Activated T-cell treated with anti-CD3 and anti-CD28 coated beads for 48 hours (primary cell): ENCODE results near the gene ZBTB7C.

Experiments used
- DNase-seq: peaks from one replicate; pipeline ENCODE4 v3.0.0-alpha.2; 2020; ENCODE audit warnings: low read depth

Gene ZBTB7C

DNA sequence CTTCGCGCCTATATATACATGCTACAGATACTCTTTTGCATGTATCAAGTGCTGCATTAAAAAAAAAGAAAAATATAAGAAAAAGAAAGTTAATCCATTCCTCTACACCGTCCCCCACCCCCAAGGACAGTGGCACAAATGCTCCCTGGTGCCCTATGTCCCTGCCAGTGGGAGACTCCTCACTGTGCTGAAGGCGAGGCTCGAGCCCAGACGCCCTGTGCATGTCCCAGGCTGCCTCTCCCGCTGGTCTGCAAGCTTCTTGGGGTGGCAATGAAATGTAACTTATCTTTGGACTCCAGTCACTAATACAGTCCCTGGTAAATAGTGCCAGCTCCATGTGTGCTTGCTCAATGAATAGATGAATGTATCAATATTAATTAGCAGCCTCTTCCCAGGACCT lies 293.2 kb downstream of the ZBTB7C start:
- DNase-seq: no peak

DNA sequence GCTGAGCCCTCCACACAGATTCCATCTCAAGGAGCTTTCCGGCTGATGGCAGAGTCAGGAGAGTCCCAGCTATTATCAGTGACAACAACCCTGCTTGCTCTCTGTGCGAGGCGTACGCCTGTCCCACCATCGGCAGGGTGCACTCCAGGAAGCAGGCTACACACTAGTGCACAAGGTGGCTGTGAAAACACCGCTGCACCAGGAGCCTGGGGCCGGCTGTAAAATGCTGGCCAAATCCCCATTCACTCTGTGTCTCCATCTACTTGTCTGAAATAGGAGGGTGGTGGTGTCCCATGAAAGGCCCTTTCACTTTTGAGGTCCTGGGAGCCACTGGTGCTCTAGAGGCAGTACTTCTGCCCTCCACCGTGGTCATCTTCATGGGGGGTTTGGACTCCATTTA lies 295.5 kb downstream of the ZBTB7C start:
- no peak for DNase-seq

- DNase-seq: no peak
Measured at GRCh38 chr18:48111587-48111986, 297.6 kb downstream of the ZBTB7C start.

GRCh38 chr18:48110797-48111196 lies 298.4 kb downstream of the ZBTB7C start:
- DNase-seq: no peak

- no peak for DNase-seq
Measured at GRCh38 chr18:48109961-48110493, 299.2 kb downstream of the ZBTB7C start.

- no peak for DNase-seq
Measured at GRCh38 chr18:48108136-48108535, 301.0 kb downstream of the ZBTB7C start.

DNA sequence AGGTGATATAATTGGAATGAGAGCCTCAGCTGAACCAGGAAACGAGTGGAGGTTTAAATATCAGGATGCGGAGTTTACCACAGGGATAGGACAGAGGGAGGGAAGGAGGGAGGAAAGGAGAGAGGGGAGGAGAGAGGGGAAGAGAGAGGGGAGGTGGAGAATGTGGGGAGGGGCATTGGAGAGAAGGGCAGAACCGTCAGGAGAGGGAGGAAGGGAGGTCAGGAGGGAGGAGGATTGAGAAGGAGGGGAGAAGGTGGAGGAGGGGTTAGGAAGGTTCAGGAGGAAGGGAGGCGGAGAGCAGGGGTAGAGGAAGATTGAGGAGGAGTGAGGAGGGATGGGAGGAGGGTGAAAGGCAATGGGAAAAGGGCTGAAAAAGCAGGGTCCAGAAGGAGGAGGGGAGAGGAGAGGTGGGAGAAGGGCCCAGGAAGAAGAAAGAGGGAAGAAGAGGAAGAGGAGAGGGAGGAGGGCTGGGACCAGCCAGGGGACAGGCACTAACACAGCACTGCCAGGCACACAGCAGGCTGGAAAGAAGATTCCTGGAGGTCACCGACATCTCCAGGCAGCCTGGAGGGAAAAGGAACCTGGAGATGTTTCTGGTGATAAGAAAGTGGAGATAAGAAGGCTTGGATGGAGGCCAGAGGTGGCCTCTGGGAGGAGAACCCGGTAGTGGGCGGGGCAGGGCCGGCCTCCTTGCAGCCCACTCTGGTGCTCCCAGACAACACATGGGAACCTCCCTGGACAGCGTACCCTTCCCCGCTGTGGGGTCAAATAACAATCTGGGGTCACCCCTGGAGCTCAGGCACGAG lies 302.0 kb downstream of the ZBTB7C start:
- no peak for DNase-seq

- no peak for DNase-seq
Measured at GRCh38 chr18:48106498-48106897, 302.7 kb downstream of the ZBTB7C start.

DNA sequence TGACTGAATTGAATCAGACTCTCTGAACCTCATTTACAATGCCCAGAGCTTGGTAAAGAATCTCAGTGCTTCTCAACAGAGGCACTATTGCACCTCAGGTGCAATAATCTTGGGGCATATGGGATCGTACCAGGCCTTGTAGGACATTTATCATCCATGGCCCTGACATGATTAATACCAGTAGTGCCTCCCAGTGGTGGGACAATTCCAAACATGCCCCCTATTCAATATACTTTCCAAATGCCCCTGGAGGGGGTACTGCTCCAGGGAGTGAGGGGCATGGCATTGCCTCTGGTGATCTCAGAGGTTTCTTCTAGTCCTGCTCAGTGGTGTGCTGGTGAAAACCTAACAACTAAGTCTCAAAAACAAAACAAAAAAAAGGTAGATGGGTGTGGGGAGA lies 303.9 kb downstream of the ZBTB7C start:
- no peak for DNase-seq

GRCh38 chr18:48104705-48105104 lies 304.5 kb downstream of the ZBTB7C start:
- no peak for DNase-seq

GRCh38 chr18:48100651-48101165 lies 308.5 kb downstream of the ZBTB7C start:
- no peak for DNase-seq

GRCh38 chr18:48100165-48100575 lies 309.0 kb downstream of the ZBTB7C start:
- no peak for DNase-seq

GRCh38 chr18:48099481-48100164 lies 309.6 kb downstream of the ZBTB7C start:
- no peak for DNase-seq

GRCh38 chr18:48098538-48098937 lies 310.6 kb downstream of the ZBTB7C start:
- DNase-seq: no peak

DNA sequence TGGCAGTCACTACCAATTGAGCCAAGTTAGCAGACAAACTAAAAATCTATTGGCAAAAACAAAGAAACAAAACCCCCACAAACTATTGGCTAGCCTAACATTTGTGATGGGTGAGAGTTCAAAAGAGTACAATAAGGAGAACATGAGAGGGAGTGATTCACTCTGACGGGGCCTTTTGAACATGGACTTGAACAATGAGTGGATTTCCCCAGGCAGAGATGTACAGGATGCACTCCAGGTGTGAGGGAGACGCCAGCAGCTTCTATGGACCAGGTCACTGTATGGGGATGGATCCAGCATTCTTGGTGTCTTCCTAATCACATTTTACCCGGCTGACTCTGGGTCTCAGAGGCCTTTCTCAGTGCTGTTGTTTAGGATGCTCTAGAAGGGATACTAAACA lies 311.2 kb downstream of the ZBTB7C start:
- no peak for DNase-seq

GRCh38 chr18:48095726-48096125 lies 313.5 kb downstream of the ZBTB7C start:
- no peak for DNase-seq

GRCh38 chr18:48093104-48093503 lies 316.1 kb downstream of the ZBTB7C start:
- DNase-seq: no peak

DNA sequence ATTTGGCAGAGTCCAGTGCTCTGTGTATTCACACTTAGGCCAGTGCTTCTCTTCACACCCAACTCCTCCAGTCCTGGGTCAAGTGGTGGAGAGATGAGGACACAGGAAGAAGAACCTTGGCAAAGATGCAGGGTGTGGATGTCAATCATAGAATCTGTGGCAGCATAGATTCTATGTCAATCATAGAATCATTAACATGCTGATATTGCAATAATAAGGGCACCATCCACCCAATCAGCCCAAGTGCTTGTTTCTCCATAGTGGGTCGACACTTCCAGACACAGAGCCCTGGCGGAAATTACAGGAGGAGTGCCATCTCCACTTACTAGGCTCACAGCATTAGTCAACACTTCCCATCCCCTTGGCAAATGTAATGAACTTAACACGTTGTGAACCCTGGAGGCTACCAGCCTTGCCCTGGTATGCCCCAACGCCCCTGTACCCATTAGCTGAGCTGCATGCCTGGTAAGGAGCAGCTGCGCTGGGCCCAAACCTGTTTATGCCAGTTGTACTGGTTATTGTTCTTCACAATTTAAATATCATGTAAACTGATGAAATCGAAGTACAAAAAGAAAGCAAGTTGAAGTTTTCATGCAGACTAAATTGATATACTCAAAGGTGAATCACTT lies 317.2 kb downstream of the ZBTB7C start:
- DNase-seq: no peak

GRCh38 chr18:48090702-48091101 lies 318.5 kb downstream of the ZBTB7C start:
- DNase-seq: no peak

DNA sequence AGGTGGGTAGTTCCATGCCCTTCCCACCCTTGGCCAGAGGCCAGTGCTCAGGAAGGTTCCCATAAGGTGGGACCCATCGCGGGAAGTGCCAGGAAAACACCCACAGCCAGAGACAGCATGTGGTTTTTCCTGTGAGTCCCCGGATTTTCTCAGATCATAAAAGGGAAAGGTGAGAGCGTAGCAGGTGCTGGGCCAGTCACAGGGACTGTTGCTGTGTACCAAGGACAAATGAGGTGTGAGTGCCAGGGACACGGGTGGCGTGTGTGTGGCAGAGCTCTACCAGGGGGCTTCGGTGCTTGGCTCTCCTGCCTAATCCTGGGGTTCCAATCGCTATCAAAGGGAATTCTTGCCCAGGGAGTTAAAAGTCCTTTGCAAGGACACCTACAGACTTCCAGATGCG lies 319.2 kb downstream of the ZBTB7C start:
- no peak for DNase-seq

- DNase-seq: no peak
Measured at GRCh38 chr18:48085781-48086487, 323.2 kb downstream of the ZBTB7C start.

DNA sequence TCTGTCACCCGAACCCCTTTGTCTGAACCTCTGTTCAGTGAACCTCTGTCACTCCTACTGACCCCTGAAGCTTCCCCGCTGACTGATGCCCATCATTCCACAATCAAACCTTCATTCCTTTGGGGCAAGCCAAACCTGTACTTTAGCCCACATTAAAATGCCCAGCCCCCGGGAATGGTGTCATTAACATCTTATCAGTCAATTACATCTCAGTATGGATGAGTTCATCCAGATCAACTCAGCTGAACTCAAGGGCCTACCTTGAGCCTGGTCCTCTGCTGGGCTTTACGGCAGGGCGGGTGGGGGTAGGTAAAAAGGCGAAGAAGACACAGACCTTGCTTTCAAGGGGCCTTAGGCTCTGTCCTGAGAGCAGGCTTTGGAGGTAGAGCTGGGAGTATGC lies 324.3 kb downstream of the ZBTB7C start:
- DNase-seq: no peak
